ENCODE measurements around the gene KCNAB1.
"Not testable (repeated sequence)": the region's sequence is repeated elsewhere in the genome, so short reads cannot be mapped to it uniquely, and the experiment has no call there.

KCNAB1 gene

DNA sequence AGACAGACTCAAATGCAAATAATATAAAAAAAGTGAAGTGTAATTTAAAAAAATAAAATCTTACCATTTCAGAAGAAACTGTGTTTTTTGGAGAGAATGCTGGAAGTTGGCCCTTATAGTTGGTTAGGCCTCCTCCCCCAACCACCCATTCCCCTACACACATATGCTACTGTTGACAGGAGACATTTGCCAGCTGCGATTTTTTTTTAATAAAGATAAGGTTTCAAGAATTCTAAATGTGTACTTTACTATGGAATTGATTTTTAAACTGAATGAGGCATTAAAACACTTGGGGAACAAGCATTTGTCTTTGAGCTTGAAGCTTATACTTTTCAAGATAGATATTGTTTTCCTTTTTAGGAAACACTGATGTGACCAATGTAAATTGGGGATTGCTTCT is 438.9 kb downstream of the KCNAB1 start:
- no peak for DNase-seq (ENCODE audit: low read depth in 3 of 3, low spot score in 1 of 3)

DNA sequence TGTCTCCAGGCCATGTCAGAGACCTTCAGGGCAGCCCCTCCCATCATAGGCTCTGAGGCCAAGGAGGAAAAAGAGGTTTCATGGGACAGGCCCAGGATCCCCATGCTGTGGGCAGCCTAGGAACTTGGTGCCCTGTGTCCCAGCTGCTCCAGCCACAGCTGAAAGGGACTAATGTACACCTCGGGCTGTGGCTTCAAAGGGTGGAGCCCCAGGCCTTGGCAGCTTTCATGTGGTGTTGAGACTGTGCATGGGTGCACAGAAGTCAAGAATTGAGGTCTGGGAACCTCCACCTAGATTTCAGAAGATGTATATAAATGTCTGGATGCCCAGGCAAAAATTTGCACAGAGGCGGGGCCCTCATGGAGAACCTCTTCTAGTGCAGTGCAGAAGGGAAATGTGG is 441.2 kb downstream of the KCNAB1 start:
- DNase-seq (ENCODE audit: low read depth in 3 of 3, low spot score in 1 of 3), result no peak

DNA sequence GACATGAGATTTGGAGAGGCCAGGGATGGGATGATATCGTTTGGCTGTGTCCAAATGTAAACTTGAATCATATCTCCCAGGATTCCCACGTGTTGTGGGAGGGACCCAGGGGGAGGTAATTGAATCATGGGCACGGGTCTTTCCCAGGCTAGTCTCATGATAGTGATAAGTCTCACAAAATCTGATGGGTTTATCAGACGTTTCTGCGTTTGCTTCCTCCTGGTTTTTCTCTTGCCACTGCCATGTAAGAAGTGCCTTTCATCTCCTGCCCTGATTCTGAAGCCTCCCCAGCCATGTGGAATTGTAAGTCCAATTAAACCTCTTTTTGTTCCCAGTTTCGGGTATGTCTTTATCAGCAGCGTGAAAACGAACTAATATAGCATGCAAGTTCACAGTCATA is 442.1 kb downstream of the KCNAB1 start:
- not testable (repeated sequence) for DNase-seq (ENCODE audit: low read depth in 3 of 3, low spot score in 1 of 3)

DNA sequence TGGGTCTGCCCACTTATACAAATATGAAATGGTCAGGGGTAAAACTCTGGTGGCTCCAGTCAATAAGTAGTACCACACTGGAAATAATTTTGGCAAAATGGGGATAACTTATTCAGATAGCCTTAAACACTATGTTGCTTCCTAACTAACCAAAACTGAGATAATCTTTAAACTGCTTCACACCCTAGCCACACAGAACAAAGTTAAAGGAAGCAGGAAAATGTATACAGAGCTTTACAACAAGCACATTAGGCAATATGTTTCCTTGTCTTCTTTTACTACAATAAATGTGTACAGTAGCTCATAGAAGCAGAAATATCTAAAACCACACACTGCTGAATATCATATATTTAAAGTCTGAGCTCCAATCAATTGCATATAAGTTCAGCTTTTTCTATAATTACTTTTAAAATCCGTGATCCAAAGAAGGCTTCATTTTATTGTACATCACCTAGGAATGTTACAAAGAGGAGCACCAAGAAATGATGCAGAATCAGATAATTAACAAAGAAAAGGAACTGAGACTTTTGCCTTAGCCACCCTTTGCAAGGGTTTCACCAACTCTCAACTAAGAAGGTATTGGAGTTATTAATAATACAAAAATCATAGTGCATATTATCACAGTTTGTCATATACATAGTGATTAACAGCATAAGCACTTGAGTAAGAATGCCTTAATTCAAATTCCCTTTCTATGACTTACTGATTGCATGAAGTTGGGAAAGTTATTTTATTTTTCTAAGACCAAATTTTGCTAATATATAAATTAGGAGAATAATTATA is 443.7 kb downstream of the KCNAB1 start:
- no peak for DNase-seq (ENCODE audit: low read depth in 3 of 3, low spot score in 1 of 3)

DNA sequence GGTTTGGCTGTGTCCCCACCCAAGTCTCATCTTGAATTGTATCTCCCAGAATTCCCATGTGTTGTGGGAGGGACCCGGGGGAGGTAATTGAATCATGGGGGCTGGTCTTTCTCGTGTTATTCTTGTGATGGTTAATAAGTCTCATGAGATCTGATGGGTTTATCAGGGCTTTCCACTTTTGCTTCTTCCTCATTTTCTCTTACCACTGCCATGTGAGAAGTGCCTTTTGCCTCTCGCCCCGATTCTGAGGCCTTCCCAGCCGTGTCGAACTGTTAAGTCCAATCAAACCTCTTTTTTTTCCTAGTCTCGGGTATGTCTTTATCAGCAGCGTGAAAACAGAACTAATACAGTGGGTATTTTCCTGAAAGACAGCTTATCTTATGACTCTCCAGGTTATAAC is 448.6 kb downstream of the KCNAB1 start:
- DNase-seq (ENCODE audit: low read depth in 3 of 3, low spot score in 1 of 3), result not testable (repeated sequence)

DNA sequence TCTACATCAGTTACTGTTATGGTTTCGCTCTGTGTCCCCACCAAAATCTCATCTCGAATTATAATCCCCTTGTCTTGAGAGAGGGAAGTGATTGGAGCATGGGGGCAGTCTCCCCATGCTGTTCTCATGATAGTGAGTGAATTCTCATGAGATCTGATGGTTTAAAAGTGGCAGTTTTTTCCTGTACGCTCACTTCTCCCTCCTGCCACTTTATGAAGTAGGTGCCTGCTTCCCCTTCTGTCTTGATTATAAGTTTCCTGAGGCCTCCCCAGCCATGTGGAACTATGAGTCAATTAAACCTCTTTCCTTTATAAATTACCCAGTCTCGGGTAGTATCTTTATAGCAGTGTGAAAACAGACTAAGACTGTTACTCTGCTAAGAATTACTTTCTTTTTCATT is 449.5 kb downstream of the KCNAB1 start:
- not testable (repeated sequence) for DNase-seq (ENCODE audit: low read depth in 3 of 3, low spot score in 1 of 3)

DNA sequence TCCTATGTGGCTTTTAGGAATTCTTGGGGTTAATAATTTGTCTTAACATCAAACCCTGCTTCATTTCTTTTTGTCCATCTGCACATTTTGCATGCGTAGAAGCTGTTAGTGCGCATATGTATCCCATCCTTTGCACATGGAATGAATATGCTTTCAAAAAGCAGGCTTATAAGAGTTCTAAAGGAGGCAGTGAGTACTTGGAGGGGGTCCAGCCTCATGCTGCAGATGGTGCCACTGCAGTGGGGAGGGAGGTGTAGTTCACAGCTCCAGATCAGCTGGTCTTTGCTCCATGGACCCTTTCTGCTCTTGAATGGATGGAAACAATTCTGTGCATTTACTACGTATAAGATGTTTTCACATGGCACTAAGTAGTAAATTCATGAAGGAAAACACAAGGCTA is 455.3 kb downstream of the KCNAB1 start:
- no peak for DNase-seq (ENCODE audit: low read depth in 3 of 3, low spot score in 1 of 3)

DNA sequence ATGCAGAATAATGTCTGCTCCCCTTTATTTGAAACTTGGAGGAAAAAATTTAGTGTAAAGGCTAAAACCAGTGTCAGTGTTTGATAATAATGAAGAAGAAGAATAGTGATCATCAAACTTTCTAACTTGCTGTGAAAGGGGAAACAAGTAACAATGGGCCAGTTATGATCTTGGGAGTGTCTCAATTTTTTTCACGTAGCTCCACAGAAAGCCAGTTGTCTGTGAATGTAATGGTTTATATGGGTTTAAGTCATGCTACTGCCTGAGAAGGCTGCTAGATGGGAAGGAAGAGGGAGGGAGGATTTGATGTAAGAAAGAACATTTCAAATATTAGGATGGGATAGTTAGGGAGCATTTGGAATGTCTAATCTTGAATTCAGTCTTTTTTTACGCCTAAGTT is 455.7 kb downstream of the KCNAB1 start:
- DNase-seq (ENCODE audit: low read depth in 3 of 3, low spot score in 1 of 3), result no peak

DNA sequence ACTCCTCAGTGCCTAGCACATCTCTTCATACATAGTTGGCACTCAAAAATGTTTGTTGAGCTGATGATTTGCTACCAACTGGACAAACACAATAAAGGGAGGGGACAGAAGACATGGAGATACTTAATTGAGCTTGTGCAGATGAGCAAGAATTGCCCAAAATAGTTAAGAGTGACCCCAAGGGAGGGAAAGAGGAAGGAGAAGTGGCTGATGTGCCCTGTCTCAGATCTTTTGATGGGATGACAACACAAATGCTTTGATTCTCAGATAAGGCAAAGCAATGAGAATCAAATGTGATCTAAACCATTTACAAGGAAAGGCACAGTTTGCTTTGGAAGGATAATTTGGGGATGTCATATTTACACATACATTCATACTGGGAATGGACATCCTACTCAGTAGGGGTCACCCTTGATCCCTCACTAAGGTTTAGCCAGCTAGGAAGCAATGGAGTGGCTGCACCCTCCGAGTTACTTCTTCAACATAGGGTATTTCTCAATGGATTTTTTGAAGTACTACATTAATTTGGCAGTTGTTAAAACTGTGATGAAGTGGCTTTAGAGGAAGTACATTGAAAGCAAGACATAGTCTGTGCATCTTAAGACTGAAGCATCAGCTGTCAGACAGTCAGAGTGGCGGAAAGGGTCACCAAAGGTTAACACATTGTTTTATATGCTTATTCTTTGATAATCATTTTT is 456.4 kb downstream of the KCNAB1 start:
- DNase-seq (ENCODE audit: low read depth in 3 of 3, low spot score in 1 of 3), result no peak

DNA sequence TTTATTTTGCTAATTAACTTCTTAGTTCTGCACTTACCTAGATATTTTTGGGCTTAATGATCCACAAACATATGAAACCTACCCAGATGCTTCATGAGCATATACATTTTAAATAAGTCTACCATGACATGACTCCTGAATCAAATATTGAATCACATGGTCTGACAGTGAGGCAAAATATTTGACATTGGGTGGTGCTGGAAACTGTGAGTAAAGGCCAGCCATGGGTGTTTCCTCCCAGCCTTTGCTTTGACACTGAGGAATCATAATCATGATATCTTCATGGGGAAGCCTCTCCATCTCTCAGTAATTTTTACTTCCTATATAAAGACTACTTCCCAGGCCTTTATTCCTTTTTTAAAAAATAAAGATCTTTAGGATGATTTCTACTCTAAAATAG is 457.4 kb downstream of the KCNAB1 start:
- DNase-seq (ENCODE audit: low read depth in 3 of 3, low spot score in 1 of 3), result no peak

DNA sequence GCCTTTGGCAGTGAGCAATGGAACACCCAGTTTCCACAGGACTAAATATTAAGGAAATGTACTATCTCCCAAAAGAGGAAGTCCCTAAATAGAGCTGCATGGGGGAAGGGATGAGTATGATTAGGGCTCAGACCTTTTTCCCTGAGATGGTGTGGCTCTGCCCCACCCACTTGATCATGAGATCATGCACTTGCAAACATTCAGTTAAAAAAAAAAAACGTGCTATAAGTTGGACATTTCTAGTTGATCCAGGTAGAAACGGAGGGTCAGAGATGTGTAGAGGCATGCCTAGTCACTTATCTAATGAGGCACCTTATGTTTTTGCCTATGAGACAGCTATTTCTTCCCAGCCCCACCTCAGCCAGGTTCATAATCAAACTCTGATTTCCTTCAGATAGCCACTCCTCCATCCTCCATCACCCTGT is 459.1 kb downstream of the KCNAB1 start:
- no peak for DNase-seq (ENCODE audit: low read depth in 3 of 3, low spot score in 1 of 3)

DNA sequence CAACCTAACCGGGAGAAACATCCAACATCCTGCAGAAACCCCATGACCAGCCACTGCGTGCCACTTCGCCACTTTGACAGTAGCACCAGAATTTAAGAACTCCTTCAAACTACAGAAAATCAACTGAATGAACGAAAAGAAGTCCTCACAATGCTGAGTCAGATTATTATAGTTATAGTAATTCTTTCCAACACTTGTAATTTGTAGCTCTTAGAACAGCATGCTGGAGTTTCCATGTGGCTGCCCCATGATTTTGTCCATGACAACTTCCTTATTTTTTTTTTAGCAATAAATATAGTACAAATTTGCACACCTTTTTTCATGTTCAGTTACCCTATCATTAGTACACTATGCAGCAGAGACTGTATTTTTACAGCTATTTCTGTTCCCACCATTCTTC is 460.7 kb downstream of the KCNAB1 start:
- no peak for DNase-seq (ENCODE audit: low read depth in 3 of 3, low spot score in 1 of 3)

DNA sequence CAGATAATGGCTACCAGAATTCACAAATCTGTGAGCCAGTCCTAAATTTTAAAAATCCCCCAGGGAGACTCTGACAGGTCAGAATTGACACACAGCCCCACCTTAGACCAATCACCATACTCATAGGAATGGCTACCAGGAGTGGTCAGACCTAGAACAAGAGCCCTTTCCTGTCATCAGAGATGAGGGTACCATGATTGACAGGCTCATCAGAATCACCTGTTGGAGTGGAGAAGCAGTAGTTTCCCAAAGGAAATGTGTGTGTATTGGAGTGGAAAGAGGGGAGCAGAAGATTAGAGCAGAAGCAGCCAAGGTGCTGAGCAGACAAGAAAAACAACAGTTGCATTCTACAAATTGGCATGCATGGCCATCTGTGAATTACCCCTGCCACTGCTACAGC is 461.6 kb downstream of the KCNAB1 start:
- DNase-seq (ENCODE audit: low read depth in 3 of 3, low spot score in 1 of 3), result no peak

DNA sequence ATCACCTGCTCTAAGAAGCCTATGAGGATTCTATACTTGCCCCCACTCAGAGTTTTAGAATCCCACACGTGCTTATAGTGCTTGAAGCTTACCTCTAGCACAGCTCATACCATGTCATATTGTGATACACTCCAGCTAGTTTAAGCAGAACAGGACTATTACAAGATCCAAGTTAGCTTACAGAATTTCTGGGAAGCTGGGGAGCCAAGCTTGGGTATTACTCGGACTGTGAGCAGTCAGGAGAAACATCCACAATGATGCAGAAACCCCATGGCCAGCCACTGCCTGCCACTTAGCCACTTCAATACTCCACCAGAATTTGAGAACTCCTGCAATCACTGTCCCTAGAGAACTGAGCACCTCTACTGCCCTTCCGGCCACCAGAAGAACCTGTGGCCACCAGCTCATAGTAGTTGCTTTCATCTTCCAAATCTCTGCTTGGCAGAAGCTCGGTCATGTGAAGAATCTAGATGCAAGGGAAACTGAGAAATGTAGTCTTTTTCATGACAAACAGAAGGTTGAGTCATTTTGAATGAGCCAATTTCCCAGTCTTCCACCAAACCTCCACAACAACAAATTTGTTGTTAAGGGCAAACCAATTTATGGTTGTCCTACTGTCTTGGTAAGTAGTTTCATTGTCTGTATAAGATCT is 462.3 kb downstream of the KCNAB1 start:
- no peak for DNase-seq (ENCODE audit: low read depth in 3 of 3, low spot score in 1 of 3)

DNA sequence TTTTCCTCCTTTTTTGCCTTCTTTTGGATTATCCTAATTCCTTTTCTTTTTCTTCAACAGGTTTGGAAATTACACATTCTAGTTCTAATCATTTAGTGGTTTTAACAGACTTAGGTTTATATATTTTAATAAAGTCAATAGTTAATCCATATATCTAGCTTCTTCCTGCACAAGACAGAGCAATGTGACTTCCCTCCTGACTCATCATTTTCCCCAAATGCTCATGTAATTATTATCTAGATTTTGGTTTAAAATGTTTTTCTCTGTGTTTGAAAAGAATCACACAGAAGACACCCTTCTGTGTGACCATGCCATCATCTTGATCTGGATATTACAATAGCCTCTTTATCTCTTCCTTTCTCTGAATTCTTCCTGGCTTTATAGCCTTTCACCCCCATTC is 463.1 kb downstream of the KCNAB1 start:
- DNase-seq (ENCODE audit: low read depth in 3 of 3, low spot score in 1 of 3), result no peak

DNA sequence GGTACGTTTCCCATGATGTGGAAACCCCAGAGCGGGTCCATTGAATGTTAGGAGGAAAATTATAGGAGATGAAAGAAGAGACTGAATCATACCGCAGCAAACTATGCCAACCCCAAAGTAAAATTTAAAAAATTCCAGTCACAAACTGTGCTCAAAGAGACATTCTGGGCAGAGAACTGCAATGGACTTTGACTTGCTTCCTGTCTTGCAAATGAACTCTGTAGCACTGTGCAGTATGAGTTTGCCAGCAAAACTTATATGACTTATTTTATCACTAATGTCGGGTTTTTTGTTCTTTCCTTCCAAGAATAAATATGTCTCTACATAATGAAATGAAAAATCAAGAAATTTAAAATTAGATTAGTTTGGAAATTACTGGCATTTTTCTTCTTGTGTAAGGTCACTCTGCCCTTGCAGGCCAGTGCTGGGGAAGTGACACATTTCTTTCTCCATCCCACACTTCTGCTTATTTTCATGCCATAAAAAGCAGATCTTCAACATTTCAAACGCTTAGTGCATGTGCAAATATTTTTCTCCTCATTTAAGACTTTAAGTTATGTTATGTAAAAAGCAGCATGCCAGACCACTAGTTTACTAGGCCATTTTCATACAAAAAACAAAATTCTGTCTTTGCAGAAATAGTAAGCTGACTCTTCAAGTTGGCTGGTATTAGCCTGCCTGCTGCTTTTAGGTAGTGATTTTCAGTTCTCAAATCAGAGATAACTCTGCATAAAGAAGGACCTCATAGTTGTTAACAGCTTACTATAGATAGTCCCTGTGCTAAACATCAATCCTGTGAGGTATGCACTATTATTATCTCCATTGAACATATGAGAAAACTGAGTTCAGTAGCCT is 466.8 kb downstream of the KCNAB1 start:
- DNase-seq (ENCODE audit: low read depth in 3 of 3, low spot score in 1 of 3), result no peak

DNA sequence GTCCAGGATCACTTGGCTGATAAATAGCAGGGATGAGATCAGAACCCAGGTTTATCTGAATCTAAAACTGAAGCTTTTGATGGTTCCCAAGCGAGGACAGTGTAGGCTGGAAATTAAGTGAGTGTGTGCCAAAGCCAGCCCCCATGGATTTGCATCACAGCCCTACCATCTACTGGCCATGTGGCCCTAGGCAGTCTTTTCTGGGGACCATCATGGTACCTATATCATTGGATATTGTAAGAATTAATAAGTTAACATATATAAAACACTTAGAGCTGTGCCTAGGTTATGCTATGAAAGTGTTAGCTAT is 467.3 kb downstream of the KCNAB1 start:
- DNase-seq (ENCODE audit: low read depth in 3 of 3, low spot score in 1 of 3), result no peak
